ENCODE results near the gene SUPT20H.

Gene SUPT20H

DNA sequence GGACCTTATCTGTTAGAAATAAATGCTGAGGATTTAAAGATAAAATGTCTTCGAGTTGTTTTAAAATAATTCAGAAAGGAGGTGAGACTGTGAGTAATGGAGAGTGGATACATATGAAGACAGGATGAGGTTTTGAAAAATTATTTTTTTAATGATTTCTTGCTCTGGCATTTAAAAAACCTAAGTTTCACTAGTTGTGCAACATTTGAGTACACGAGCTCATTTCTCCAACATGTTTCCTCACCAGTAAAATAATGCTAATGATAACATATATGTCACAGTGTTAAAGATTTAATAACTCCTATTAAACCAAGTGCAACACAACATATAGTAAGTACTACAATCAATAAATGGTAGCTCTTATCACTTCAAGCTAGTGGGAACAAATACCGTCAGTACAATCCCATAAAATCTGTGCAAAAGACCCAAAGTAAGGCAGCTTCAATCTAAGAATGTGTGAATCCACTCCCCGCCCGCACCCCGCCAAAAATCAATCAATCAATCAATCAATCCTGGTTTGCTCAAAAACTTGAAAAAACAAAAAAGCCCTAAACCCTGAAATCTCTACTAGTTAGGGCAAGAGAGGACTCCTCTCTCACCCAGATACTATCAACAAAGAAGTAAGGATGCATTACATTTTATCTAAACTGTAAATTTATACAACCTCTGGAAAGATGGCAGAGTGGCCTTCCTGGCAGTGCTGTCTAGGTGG is 61.6 kb downstream of the SUPT20H start:
- no peak for DNase-seq

DNA sequence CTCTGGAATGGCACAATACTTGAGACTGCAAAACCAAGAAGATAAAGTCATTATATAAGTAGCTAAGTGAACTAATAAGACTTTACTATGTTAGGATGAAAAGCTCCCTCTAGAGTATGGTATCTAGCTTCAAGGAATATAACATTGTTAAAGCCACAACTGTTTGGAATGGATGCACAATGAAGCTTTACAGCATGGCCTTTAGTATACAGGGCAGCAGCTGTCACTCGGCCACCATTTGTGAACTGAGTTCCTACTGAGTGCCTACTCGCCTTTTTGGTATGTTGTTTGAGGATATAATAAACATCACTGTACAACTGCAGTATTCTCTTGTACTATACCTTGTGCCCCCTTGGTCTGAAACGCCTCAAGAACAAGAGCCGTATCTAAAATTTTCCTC is 67.1 kb downstream of the SUPT20H start:
- DNase-seq: no peak

DNA sequence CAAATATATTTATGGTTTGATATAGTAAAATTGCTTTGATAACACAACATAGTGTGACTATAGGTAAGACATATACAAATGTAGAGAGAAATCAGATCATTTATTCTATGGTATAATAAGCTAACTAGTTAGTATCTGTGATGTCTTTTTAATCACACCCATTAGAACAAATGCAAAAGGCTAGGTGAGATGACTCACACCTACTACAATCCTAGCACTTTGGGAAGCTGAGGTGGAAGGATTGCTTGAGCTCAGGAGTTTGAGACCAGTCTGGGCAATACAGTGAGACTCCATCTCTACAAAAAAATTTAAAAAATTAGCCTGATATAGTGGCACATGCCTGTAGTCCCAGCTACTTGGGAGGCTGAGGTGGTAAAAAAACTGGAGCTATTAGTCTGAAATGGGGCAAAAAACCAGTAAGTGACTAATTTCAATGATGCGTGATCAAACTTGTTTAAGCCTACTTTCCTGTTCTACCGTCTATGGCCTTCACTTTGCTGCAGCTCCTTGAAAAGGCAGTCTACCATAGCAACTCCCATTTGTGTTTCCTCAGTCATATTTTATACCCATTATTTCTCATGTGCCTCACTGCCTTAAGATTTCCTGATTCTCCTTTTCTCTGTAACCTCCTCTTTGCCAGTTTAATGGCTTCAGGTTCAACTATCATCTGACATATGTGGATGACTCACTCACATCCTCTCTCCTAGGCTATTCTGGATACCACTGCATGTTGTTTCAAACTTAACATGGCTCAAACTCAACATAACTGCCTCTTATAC is 72.8 kb downstream of the SUPT20H start:
- DNase-seq: no peak

DNA sequence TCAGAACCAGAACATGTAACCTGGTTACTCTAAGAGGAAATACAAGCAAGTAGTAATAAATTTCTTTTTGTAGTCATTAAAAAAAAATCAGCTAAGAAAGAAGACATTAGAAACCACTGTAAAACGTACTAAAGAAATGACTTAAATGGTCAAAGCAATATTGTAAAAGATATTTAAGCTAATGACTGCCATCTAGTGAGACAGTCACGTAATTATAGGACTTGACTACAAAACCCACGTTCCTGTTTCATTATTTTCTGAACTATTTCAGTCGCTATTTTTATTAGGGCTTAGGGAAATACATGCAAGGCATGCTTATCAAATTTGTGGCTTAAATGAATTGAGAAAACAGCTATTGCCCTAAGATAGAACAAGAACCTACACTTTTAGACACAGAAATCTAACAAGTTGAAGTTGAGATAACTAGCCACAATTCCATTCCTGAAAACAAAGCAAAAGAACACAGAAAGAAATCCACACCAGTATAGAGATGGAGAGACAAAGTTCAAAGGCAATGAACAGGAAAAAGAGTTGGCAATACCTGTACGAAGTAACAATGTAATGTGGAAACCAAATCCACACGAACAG is 78.2 kb downstream of the SUPT20H start:
- no peak for DNase-seq

DNA sequence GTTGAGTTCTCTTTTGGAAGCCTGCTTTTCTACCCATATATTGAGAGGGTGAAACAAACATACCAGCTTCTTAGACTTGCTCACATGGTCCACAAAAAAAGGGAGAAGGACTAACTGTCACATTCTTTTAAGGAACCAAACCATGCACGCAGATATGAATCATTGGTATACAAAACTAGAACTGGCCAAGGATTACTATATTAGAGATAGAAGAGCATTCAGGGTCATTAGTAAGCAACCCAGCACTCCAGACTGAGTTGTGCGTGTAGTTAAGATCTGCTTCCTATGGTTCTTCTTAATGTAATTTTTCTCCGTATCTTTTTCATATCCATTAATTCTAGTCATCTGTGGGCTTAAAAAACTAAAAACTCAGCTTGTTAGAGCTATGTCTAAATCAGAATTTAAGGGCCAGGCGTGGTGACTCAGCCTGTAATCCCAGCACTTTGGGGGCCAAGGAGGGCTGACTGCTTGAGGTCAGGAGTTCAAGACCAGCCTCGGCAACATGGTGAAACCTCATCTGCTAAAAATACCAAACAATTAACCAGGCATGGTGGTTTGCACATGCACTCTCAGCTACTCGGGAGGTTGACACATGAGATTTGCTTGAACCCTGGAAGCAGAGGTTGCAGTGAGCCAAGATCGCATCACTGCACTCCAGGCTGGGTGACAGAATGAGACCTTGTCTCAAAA is 80.0 kb downstream of the SUPT20H start:
- no peak for DNase-seq

DNA sequence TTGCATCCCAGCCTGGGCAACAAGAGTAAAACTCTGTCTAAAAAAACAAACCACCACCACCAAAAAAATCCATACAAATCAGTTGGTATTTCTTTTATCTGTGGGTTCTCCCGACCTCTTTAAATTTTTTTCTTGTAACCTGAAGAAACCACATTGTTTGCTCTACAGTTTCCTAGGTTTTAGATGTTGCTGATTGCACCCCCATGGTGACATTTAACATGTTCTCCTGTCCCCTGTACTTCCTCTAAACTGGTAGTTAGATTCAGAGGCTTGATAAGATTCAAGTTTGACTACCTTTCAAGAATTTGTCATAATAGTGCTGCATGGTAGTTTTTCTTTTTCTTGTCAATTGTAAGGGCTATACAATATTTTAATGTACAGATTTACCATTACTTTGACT is 84.3 kb downstream of the SUPT20H start:
- no peak for DNase-seq

DNA sequence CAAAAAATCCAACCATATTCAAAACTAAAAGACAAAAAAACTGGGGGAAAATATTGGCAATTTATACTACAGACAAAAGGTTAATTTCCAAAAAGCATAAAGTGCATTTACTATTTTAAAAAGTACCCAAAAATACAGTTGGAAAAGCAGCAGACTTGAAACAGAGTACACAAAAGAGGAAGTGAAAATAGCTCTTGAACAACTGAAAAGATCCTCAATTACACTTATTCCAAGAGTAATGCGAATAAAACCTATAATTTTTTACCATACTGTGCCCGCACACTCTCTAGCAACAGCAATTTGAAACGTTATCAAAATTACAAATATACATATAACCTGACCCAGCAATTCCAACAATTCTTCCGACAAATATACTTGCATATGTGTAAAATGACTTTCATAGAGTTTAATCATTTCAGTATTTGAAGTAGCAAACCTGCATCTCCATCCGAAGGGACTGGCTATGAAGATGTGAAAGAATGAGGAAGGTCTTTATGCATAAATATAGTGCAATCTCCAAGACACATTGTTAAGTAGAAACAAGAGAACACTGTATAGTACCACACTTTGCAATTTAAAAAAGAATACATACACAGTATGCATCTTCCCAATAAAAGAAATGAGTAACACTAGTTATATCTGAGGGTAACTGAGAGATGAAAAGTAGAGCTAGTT is 85.7 kb downstream of the SUPT20H start:
- no peak for DNase-seq

DNA sequence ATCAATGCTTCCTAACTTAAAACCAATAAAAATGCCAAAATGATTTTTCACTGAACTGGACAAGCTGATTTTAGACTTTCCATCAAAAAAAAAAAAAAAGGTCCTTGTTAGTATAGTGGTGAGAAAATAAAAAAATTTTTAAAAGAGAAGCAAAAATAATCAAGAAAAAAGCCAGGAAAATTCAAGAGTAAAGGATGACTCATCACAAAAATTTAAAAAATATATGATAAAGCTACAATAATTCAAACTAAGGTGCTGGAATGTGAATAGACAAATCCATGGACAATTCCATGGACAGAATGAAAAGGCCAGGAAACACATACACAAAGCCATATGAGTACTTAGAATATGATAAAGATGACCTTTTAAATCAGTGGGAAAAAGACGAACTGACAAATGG is 86.5 kb downstream of the SUPT20H start:
- no peak for DNase-seq

DNA sequence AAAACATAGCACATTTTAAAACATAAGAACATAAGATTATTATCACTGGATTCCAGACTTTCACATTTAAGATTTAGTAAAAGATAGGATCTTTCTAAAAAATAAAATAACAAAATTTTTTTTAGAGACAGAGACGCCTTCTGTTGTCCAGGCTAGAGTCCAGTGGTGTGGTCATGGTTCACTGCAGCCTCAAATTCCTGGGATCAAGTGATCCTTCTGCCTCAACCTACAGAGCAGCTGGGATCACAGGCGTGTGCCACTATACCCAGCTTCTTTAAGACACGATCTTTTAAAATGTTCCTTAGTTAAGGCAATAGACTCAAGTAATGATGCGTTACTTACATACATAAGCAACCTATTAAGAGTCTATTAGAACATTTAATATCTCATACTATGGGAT is 93.1 kb downstream of the SUPT20H start:
- DNase-seq: no peak

DNA sequence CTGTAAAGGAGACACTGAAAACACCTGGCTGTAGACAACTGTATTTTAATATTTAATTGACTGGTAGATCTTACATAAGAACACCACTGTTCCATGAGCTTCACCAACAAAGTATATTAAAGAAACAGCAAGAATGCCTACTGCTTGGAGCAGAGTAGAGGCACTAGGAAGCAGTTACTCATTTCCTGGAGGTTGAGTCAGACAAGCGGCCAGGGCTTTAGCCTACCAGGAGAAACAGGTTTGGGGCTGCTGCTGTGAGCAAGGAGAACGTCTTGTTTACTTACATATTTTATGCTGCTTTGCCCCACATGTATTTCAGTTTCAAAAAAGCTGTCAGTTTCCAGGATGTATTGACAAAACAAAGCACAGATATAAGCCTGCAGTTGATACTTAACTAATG is 93.7 kb downstream of the SUPT20H start:
- no peak for DNase-seq

DNA sequence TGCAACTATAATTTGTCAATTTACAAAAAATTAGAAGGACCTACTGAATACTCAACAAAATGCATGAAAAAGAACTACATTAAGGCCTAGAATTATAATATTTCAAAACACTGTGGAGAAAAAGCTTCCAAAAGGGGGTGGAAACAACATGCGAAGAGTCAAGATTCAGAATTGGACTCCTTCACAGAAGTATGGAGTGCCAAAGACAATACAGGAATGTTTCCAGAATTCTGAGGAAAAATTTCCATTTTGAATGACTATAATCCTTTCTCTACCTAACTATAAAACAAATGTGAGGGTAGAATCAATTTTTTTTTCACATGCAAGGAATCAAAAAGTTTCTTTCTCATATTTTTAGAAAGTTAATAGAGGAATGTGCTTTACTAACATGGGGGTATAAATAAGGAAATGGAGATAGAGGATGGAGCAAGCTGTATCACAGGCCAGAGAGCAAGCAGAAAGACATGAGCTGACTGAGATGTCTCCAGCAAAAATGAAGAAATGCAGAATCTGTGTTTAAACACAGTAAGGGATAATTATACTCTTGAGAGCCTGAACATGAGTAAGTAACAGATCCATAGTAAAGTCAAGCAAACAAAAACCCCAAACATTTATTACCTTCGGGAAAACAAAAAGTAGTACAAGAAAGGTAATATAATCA is 99.9 kb downstream of the SUPT20H start:
- no peak for DNase-seq
